Measurements from ENCODE around the gene C9orf85. TPM values are rescaled to one million over a fixed set of nuclear protein-coding genes. Genes with fewer than 3 reads are reported as not detected.
A peak's percentile ranks its signal among the peaks of the same experiment; 100 is the strongest.

C9orf85 gene
- total and polyA plus RNA-seq, 11 donors, result 3.6 to 9.7 (median 4.8) TPM

GRCh38 chr9:71984831-71985281 lies 73.4 kb downstream of the C9orf85 start:
- H3K27ac ChIP-seq, result peak overlapping the region in 1 of 12 donors; percentile 28
- no peak overlapping the region for H3K4me3 ChIP-seq
- H3K4me1 ChIP-seq, result peaks cover 0 to 21% (median 7%) of the 10 kb centered on the region in 12 donors
- ATAC-seq, result peak in 3 of 4 donors; percentile 31 to 49 (median 34)
- intact Hi-C loops (cut with DNase I), result loop anchor here in 2 of 10 donors (5.0 to 10.0 kb wide), 2 partner anchors 70 to 73 kb away; partner anchors contain the start of genes ABHD17B (in 2 of the 2) and C9orf85 (in 2 of the 2)
- no peaks in the 10 kb centered on the region for H3K9me3 ChIP-seq
- WGBS, 4 donors, result 60 to 71% (median 67%) methylated on average over 7 of the region's 7 CpGs
- no peaks in the 10 kb centered on the region for H3K27me3 ChIP-seq
- TF ChIP-seq CTCF (IDR thresholded peaks at IDR 0.05) (no peak), POLR2A (IDR thresholded peaks at IDR 0.05) (no peak)
- DNase-seq, result no peak
- peaks cover 0 to 6% (median 0%) of the 10 kb centered on the region in 9 donors for H3K36me3 ChIP-seq

- Histone ChIP-seq H3K4me1 (peaks cover 0 to 19% (median 7%) of the 10 kb centered on the region in 12 donors), H3K9me3 (no peaks in the 10 kb centered on the region), H3K36me3 (peaks cover 0 to 6% (median 0%) of the 10 kb centered on the region in 9 donors), H3K27ac (no peak overlapping the region), H3K4me3 (no peak overlapping the region), H3K27me3 (no peaks in the 10 kb centered on the region)
- TF ChIP-seq POLR2A (IDR thresholded peaks at IDR 0.05) (no peak), CTCF (IDR thresholded peaks at IDR 0.05) (no peak)
- ATAC-seq (no peak), DNase-seq (no peak)
- 79 to 84% (median 80%) methylated on average over 10 of the region's 10 CpGs for WGBS, 4 donors
- intact Hi-C loops (cut with DNase I), result loop anchor here in 1 of 10 donors (10.0 kb wide), 1 partner anchor 71 kb away; the partner anchor contains the start of genes ABHD17B and C9orf85
Observed at GRCh38 chr9:71985297-71985911, 74.0 kb downstream of the C9orf85 start.

GRCh38 chr9:71986900-71987299 lies 75.5 kb downstream of the C9orf85 start:
- TF ChIP-seq POLR2A (IDR thresholded peaks at IDR 0.05) (no peak), CTCF (IDR thresholded peaks at IDR 0.05) (no peak)
- no peak for DNase-seq
- H3K9me3 ChIP-seq, result no peaks in the 10 kb centered on the region
- H3K4me3 ChIP-seq, result no peak overlapping the region
- no peaks in the 10 kb centered on the region for H3K27me3 ChIP-seq
- H3K27ac ChIP-seq, result no peak overlapping the region
- intact Hi-C loops (cut with DNase I), result loop anchor here in 1 of 10 donors (10.0 kb wide), 1 partner anchor 72 kb away; the partner anchor contains the start of genes ABHD17B and C9orf85
- peaks cover 0 to 9% (median 0%) of the 10 kb centered on the region in 12 donors for H3K4me1 ChIP-seq
- ATAC-seq, result no peak
- WGBS, 4 donors, result 75 to 77% (median 77%) methylated on average over 3 of the region's 3 CpGs
- H3K36me3 ChIP-seq, result peaks cover 0 to 6% (median 0%) of the 10 kb centered on the region in 9 donors
